ENCODE data around the gene ABTB2.
"Not testable (repeated sequence)": the region's sequence is repeated elsewhere in the genome, so short reads cannot be mapped to it uniquely, and the experiment has no call there.

ABTB2 gene

GRCh38 chr11:34357701-34358257 lies at the start of gene ABTB2:
TSS of gene ABTB2 (minus strand) at chr11:34358010.
- peak; percentile 91 for DNase-seq

- no peak for DNase-seq
Measured at GRCh38 chr11:34407121-34407813, 49.5 kb upstream of the ABTB2 start.

GRCh38 chr11:34406413-34406812 lies 48.6 kb upstream of the ABTB2 start:
- no peak for DNase-seq

- DNase-seq = no peak
Measured at GRCh38 chr11:34405079-34405858, 47.5 kb upstream of the ABTB2 start.

GRCh38 chr11:34404280-34404679 lies 46.5 kb upstream of the ABTB2 start:
- no peak for DNase-seq

- no peak for DNase-seq
Measured at GRCh38 chr11:34403431-34403830, 45.6 kb upstream of the ABTB2 start.

GRCh38 chr11:34397811-34398210 lies 40.0 kb upstream of the ABTB2 start:
- no peak for DNase-seq

- no peak for DNase-seq
Measured at GRCh38 chr11:34397120-34397519, 39.3 kb upstream of the ABTB2 start.

- DNase-seq = no peak
Measured at GRCh38 chr11:34395916-34396550, 38.2 kb upstream of the ABTB2 start.

GRCh38 chr11:34394771-34395300 lies 37.0 kb upstream of the ABTB2 start:
- no peak for DNase-seq

GRCh38 chr11:34387653-34388052 lies 29.8 kb upstream of the ABTB2 start:
- no peak for DNase-seq

- DNase-seq = not testable (repeated sequence)
Measured at GRCh38 chr11:34386356-34386755, 28.5 kb upstream of the ABTB2 start.

GRCh38 chr11:34382532-34383276 lies 24.9 kb upstream of the ABTB2 start:
- no peak for DNase-seq

- no peak for DNase-seq
Measured at GRCh38 chr11:34381775-34382174, 24.0 kb upstream of the ABTB2 start.

GRCh38 chr11:34380696-34381095 lies 22.9 kb upstream of the ABTB2 start:
- DNase-seq = no peak

GRCh38 chr11:34379539-34379938 lies 21.7 kb upstream of the ABTB2 start:
- no peak for DNase-seq

- peak; percentile 41 for DNase-seq
Measured at GRCh38 chr11:34379079-34379478, 21.3 kb upstream of the ABTB2 start.

GRCh38 chr11:34373727-34374126 lies 15.9 kb upstream of the ABTB2 start:
- no peak for DNase-seq

GRCh38 chr11:34366522-34366921 lies 8.7 kb upstream of the ABTB2 start:
- no peak for DNase-seq

- DNase-seq = no peak
Measured at GRCh38 chr11:34364102-34364501, 6.3 kb upstream of the ABTB2 start.

- no peak for DNase-seq
Measured at GRCh38 chr11:34363363-34364084, 5.7 kb upstream of the ABTB2 start.

- no peak for DNase-seq
Measured at GRCh38 chr11:34360046-34360445, 2.2 kb upstream of the ABTB2 start.
